H9 (cell line): ENCODE results near the gene OGG1. TPM values are rescaled to one million over a fixed set of nuclear protein-coding genes. Genes with fewer than 3 reads are reported as not detected.

Experiments
- DNase-seq: peaks from one replicate; pipeline ENCODE4 v3.0.0-alpha.2; 2017
- H2AFZ ChIP-seq: one replicate; pipeline ENCODE4 v1.6.1; 2013; ENCODE audit warnings: mild to moderate bottlenecking, low read length, control low read depth, moderate library complexity
- H2AK5ac ChIP-seq: 2 replicates; pipeline ENCODE4 v1.6.1; 2013; ENCODE audit warnings: low read length, control low read depth, mixed read lengths; ENCODE audit not compliant: insufficient read length
- H2BK120ac ChIP-seq: one replicate; pipeline ENCODE4 v1.6.1; 2013; ENCODE audit warnings: low read depth, mild to moderate bottlenecking, low read length, control low read depth, inconsistent platforms; ENCODE audit not compliant: poor library complexity, severe bottlenecking
- H2BK12ac ChIP-seq: 2 replicates; pipeline ENCODE4 v1.6.1; 2013; ENCODE audit warnings: low read length, control low read depth, mixed read lengths, low read depth; ENCODE audit not compliant: insufficient read length
- H2BK15ac ChIP-seq: 2 replicates; pipeline ENCODE4 v1.6.1; 2013; ENCODE audit warnings: low read depth, low read length, control low read depth
- H2BK20ac ChIP-seq: one replicate; pipeline ENCODE4 v1.6.1; 2013; ENCODE audit warnings: low read depth, mild to moderate bottlenecking, low read length, control low read depth, inconsistent platforms; ENCODE audit not compliant: poor library complexity, severe bottlenecking
- H2BK5ac ChIP-seq: 2 replicates; pipeline ENCODE4 v1.6.1; 2013; ENCODE audit warnings: low read length, control low read depth, mixed read lengths; ENCODE audit not compliant: insufficient read length
- H3K14ac ChIP-seq: 2 replicates; pipeline ENCODE4 v1.6.1; 2013; ENCODE audit warnings: low read length, control low read depth; ENCODE audit not compliant: insufficient read depth
- H3K18ac ChIP-seq: 2 replicates; pipeline ENCODE4 v1.6.1; 2013; ENCODE audit warnings: low read depth, mild to moderate bottlenecking, mixed read lengths, low read length, control low read depth; ENCODE audit not compliant: insufficient read length
- H3K23ac ChIP-seq: 2 replicates; pipeline ENCODE4 v1.6.1; 2013; ENCODE audit warnings: low read length, control low read depth, mixed read lengths, low read depth; ENCODE audit not compliant: insufficient read length
- H3K23me2 ChIP-seq: 2 replicates; pipeline ENCODE4 v1.6.1; 2013; ENCODE audit warnings: low read depth, mild to moderate bottlenecking, mixed read lengths, low read length, control low read depth; ENCODE audit not compliant: insufficient read length, poor library complexity, severe bottlenecking
- H3K27ac ChIP-seq: 2 replicates; pipeline ENCODE4 v1.5.1; 2013; ENCODE audit warnings: low read length, control low read depth, mixed read lengths, low read depth; ENCODE audit not compliant: insufficient read length
- H3K27me3 ChIP-seq: 2 replicates; pipeline ENCODE4 v1.6.1; 2013; ENCODE audit warnings: low read length, control low read depth, inconsistent platforms; ENCODE audit not compliant: insufficient read depth
- H3K4ac ChIP-seq: 2 replicates; pipeline ENCODE4 v1.6.1; 2013; ENCODE audit warnings: low read depth, mild to moderate bottlenecking, control low read depth, inconsistent platforms, low read length, moderate library complexity
- H3K4me1 ChIP-seq: 2 replicates; pipeline ENCODE4 v1.6.1; 2013; ENCODE audit warnings: low read length, control low read depth, inconsistent platforms; ENCODE audit not compliant: insufficient read depth
- H3K4me2 ChIP-seq: 2 replicates; pipeline ENCODE4 v1.6.1; 2013; ENCODE audit warnings: low read length, control low read depth, mixed read lengths; ENCODE audit not compliant: insufficient read length, insufficient read depth
- H3K56ac ChIP-seq: 2 replicates; pipeline ENCODE4 v1.6.1; 2013; ENCODE audit warnings: low read depth, mild to moderate bottlenecking, mixed read lengths, low read length, control low read depth; ENCODE audit not compliant: insufficient read length
- H3K79me1 ChIP-seq: 2 replicates; pipeline ENCODE4 v1.6.1; 2013; ENCODE audit warnings: low read depth, mild to moderate bottlenecking, moderate library complexity, low read length, control low read depth, inconsistent platforms; ENCODE audit not compliant: insufficient read depth, poor library complexity, severe bottlenecking
- H3K79me2 ChIP-seq: 2 replicates; pipeline ENCODE4 v1.6.1; 2013; ENCODE audit warnings: low read length, control low read depth, inconsistent platforms; ENCODE audit not compliant: insufficient read depth
- H3K9ac ChIP-seq: 2 replicates; pipeline ENCODE4 v1.6.1; 2013; ENCODE audit warnings: low read length, control low read depth, mixed read lengths; ENCODE audit not compliant: insufficient read length; ENCODE audit errors: extremely low read depth
- H3K9me3 ChIP-seq: one replicate; pipeline ENCODE4 v1.6.1; 2013; ENCODE audit warnings: low read depth, low read length, inconsistent platforms; ENCODE audit not compliant: control insufficient read depth
- H3T11ph ChIP-seq: one replicate; pipeline ENCODE4 v1.6.1; 2013; ENCODE audit warnings: mild to moderate bottlenecking, low read length, control low read depth, inconsistent platforms
- H4K20me1 ChIP-seq: one replicate; pipeline ENCODE4 v1.6.1; 2013; ENCODE audit not compliant: control insufficient read depth, insufficient read length, insufficient read depth
- H4K5ac ChIP-seq: 2 replicates; pipeline ENCODE4 v1.6.1; 2013; ENCODE audit warnings: low read depth, mild to moderate bottlenecking, mixed read lengths, low read length, control low read depth; ENCODE audit not compliant: insufficient read length
- H4K8ac ChIP-seq: replicated peaks from 2 replicates; pipeline ENCODE4 v1.6.1; 2013; ENCODE audit warnings: low read length, control low read depth, mixed read lengths, low read depth; ENCODE audit not compliant: insufficient read length
- H4K91ac ChIP-seq: 2 replicates; pipeline ENCODE4 v1.6.1; 2013; ENCODE audit warnings: low read depth, mild to moderate bottlenecking, moderate library complexity, mixed read lengths, low read length, control low read depth; ENCODE audit not compliant: insufficient read length
- H3K27ac Mint-ChIP-seq, 3 experiments: 2 replicates in 2 of 3; 3 replicates in 1 of 3; pipeline ENCODE4 v1.8.0; 2020 to 2021; ENCODE audit warnings: mixed read lengths in 3 of 3, mild to moderate bottlenecking in 1 of 3, moderate library complexity in 1 of 3
- H3K27me3 Mint-ChIP-seq: 2 replicates; pipeline ENCODE4 v1.8.0; 2021; ENCODE audit warnings: low read depth, mild to moderate bottlenecking, moderate library complexity, mixed read lengths
- H3K36me3 Mint-ChIP-seq, 3 experiments: 2 replicates in 2 of 3; 3 replicates in 1 of 3; pipeline ENCODE4 v1.8.0; 2020 to 2021; ENCODE audit warnings: low read depth in 3 of 3, mixed read lengths in 3 of 3; ENCODE audit not compliant: insufficient read depth in 1 of 3
- H3K4me1 Mint-ChIP-seq, 2 experiments: 2 replicates each; pipeline ENCODE4 v1.8.0; 2020; ENCODE audit warnings: mixed read lengths in 2 of 2
- H3K4me3 Mint-ChIP-seq, 2 experiments: 2 replicates in 1 of 2; 3 replicates in 1 of 2; pipeline ENCODE4 v1.8.0; 2020 to 2021; ENCODE audit warnings: mild to moderate bottlenecking in 2 of 2, mixed read lengths in 2 of 2, moderate library complexity in 1 of 2
- H3K9me3 Mint-ChIP-seq, 2 experiments: 2 replicates in 1 of 2; 3 replicates in 1 of 2; pipeline ENCODE4 v1.8.0; 2020; ENCODE audit warnings: mild to moderate bottlenecking in 2 of 2, mixed read lengths in 2 of 2, moderate library complexity in 1 of 2
- WGBS: extraction: QIAGEN DNeasy Blood & Tissue Kit; methylation state at CpG from one replicate; pipeline ENCODE4 v1.1.7; 2013; ENCODE audit warnings: missing lambda C conversion rate, low lambda C conversion rate, mixed read lengths; ENCODE audit not compliant: insufficient read length; ENCODE audit errors: extremely low coverage; 5-methylcytosine and 5-hydroxymethylcytosine counted together
- total RNA-seq: library from RNA; stranded (reverse); gene quantifications from 2 replicates; pipeline ENCODE4 v1.2.1, GENCODE V29; 2021
- TF ChIP-seq, protein P1 (sequence below): fragments of 200-600 bp; sonication (generic); conservative IDR thresholded peaks from 3 replicates; pipeline ENCODE4 v1.8.0; 2021; ENCODE audit warnings: antibody characterized with exemption, mild to moderate bottlenecking

The OGG1 gene
- total RNA-seq, 1 experiment from 2014 or later, result 43.4 TPM

- H3K9me3 Mint-ChIP-seq, result no peaks in the 10 kb centered on the region
- H2AK5ac ChIP-seq, result no peak overlapping the region
- DNase-seq, result no peak
- WGBS, result 100% methylated on average over 2 of the region's 4 CpGs
- H3K23ac ChIP-seq, result no peak overlapping the region
- no peak overlapping the region for H4K8ac ChIP-seq
- H3K4me1 ChIP-seq, result no peaks in the 10 kb centered on the region; the same call in 1 of the 2 replicates
- no peak overlapping the region for H3K27ac ChIP-seq
- no peak overlapping the region for H3T11ph ChIP-seq
- H3K14ac ChIP-seq, result no peak overlapping the region
- no peaks in the 10 kb centered on the region for H3K23me2 ChIP-seq
- H2BK20ac ChIP-seq, result no peak overlapping the region
- no peak overlapping the region for H3K9ac ChIP-seq
- H3K4me1 Mint-ChIP-seq, result peaks cover 8 to 12% of the 10 kb centered on the region in 2 experiments
- H3K4me3 Mint-ChIP-seq, result no peak overlapping the region; a peak in 1 of 5 replicates
- H2BK5ac ChIP-seq, result no peak overlapping the region
- H2BK12ac ChIP-seq, result no peak overlapping the region
- H4K5ac ChIP-seq, result no peak overlapping the region
- no peak overlapping the region for H4K91ac ChIP-seq
- H3K4me2 ChIP-seq, result no peak overlapping the region
- H3K36me3 Mint-ChIP-seq, result no peaks in the 10 kb centered on the region
- H3K27ac Mint-ChIP-seq, result no peak overlapping the region
- H2BK120ac ChIP-seq, result no peak overlapping the region
- H4K20me1 ChIP-seq, result no peaks in the 10 kb centered on the region
- no peak overlapping the region for H3K18ac ChIP-seq
- TF ChIP-seq, protein P1, sequence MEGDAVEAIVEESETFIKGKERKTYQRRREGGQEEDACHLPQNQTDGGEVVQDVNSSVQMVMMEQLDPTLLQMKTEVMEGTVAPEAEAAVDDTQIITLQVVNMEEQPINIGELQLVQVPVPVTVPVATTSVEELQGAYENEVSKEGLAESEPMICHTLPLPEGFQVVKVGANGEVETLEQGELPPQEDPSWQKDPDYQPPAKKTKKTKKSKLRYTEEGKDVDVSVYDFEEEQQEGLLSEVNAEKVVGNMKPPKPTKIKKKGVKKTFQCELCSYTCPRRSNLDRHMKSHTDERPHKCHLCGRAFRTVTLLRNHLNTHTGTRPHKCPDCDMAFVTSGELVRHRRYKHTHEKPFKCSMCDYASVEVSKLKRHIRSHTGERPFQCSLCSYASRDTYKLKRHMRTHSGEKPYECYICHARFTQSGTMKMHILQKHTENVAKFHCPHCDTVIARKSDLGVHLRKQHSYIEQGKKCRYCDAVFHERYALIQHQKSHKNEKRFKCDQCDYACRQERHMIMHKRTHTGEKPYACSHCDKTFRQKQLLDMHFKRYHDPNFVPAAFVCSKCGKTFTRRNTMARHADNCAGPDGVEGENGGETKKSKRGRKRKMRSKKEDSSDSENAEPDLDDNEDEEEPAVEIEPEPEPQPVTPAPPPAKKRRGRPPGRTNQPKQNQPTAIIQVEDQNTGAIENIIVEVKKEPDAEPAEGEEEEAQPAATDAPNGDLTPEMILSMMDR, result no peak
- H3K79me1 ChIP-seq, result no peaks in the 10 kb centered on the region
- no peak overlapping the region for H2BK15ac ChIP-seq
- H3K27me3 ChIP-seq, result no peaks in the 10 kb centered on the region
- no peak overlapping the region for H2AFZ ChIP-seq
- no peaks in the 10 kb centered on the region for H3K9me3 ChIP-seq
- H3K79me2 ChIP-seq, result no peaks in the 10 kb centered on the region
- no peak overlapping the region for H3K56ac ChIP-seq
- no peak overlapping the region for H3K4ac ChIP-seq
- peaks cover 10% of the 10 kb centered on the region for H3K27me3 Mint-ChIP-seq
Observed at GRCh38 chr3:9713142-9713541, 36.6 kb upstream of the OGG1 start.
